Measurements from ENCODE around the gene TMC7. TPM values are rescaled to one million over a fixed set of nuclear protein-coding genes. Genes with fewer than 3 reads are reported as not detected.
A peak's percentile ranks its signal among the peaks of the same experiment; 100 is the strongest.

Gene TMC7
- total and polyA plus RNA-seq, 2 of the 13 experiments (the other 11 are each of a cell fraction or from before 2014, with no cell fraction given), result 1.2 to 5.1 TPM

DNA sequence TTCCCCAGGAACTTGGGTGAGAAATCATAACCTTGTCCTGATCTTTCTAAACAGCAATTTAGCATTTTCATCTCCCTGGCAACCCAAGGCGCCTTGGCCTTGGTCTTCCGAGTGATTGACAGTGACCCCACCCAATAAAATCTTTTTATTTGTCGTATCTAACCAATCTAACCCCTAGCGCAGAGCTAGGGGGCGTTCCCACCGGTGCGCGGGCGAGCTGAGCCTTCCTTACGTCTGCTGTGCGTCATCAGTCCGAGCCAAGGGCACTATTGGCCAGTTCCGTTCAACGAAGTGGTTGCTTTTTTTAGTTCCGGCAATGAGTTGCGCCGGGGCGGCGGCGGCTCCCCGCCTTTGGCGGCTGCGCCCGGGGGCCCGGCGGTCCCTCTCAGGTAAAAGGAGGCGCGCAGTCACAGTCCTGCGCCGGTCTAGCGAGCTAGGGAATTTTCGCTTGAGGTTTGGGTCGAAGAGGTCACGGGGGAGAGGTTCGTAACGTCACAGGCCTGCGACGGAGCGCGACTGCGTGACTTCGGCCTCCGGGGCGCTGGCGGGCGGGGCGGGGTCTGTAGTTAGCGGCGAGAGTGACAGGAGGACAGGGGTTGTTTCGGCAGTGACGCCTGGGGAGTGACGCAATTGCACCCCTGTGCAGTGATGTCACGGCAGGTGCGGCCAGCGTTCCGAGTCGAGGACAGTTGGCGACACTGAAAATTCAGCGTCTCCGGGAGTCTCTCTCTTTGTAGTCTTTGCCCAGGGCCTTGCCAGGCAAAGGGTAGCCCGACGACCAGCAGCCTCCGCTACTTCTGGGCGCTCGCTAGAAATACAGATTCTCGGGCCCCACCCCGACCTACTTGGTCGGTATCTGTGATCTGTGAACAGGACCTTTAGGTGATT lies 83.9 kb downstream of the TMC7 start, which contains the start of gene COQ7 (continued):
- TF ChIP-seq, protein P1, sequence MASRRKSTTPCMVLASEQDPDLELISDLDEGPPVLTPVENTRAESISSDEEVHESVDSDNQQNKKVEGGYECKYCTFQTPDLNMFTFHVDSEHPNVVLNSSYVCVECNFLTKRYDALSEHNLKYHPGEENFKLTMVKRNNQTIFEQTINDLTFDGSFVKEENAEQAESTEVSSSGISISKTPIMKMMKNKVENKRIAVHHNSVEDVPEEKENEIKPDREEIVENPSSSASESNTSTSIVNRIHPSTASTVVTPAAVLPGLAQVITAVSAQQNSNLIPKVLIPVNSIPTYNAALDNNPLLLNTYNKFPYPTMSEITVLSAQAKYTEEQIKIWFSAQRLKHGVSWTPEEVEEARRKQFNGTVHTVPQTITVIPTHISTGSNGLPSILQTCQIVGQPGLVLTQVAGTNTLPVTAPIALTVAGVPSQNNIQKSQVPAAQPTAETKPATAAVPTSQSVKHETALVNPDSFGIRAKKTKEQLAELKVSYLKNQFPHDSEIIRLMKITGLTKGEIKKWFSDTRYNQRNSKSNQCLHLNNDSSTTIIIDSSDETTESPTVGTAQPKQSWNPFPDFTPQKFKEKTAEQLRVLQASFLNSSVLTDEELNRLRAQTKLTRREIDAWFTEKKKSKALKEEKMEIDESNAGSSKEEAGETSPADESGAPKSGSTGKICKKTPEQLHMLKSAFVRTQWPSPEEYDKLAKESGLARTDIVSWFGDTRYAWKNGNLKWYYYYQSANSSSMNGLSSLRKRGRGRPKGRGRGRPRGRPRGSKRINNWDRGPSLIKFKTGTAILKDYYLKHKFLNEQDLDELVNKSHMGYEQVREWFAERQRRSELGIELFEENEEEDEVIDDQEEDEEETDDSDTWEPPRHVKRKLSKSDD (CRISPR knock-in tag; IDR thresholded peaks at IDR 0.05; ENCODE audit: low read depth), result peak; percentile 100
- TF ChIP-seq MEIS1 (CRISPR knock-in tag; IDR thresholded peaks at IDR 0.05; ENCODE audit: borderline replicate concordance), result peak; percentile 95
- no peak for TF ChIP-seq ZNF75D (CRISPR knock-in tag; IDR thresholded peaks at IDR 0.05; ENCODE audit: borderline replicate concordance)
- no peak for TF ChIP-seq HNRNPH1 (optimal IDR thresholded peaks at IDR 0.05; ENCODE audit: low read depth, low read length)
- TF ChIP-seq ZNF776 (CRISPR knock-in tag; IDR thresholded peaks at IDR 0.05), result peak; percentile 41; the same call in 1 of the 2 replicates
- TF ChIP-seq ZNF230 (CRISPR knock-in tag; IDR thresholded peaks at IDR 0.05), result peak; percentile 84; the same call in 1 of the 2 replicates
- TF ChIP-seq ZNF598 (CRISPR knock-in tag; IDR thresholded peaks at IDR 0.05; ENCODE audit: borderline replicate concordance), result peak; percentile 97
- TF ChIP-seq ZNF543 (CRISPR knock-in tag; IDR thresholded peaks at IDR 0.05), result 0 out of 2 replicates have a peak, but pooled peaks have one; percentile 27
- TF ChIP-seq, protein P2, sequence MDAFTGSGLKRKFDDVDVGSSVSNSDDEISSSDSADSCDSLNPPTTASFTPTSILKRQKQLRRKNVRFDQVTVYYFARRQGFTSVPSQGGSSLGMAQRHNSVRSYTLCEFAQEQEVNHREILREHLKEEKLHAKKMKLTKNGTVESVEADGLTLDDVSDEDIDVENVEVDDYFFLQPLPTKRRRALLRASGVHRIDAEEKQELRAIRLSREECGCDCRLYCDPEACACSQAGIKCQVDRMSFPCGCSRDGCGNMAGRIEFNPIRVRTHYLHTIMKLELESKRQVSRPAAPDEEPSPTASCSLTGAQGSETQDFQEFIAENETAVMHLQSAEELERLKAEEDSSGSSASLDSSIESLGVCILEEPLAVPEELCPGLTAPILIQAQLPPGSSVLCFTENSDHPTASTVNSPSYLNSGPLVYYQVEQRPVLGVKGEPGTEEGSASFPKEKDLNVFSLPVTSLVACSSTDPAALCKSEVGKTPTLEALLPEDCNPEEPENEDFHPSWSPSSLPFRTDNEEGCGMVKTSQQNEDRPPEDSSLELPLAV (CRISPR knock-in tag; conservative IDR thresholded peaks at IDR 0.05; ENCODE audit: low read depth), result no peak
- TF ChIP-seq, protein P3, sequence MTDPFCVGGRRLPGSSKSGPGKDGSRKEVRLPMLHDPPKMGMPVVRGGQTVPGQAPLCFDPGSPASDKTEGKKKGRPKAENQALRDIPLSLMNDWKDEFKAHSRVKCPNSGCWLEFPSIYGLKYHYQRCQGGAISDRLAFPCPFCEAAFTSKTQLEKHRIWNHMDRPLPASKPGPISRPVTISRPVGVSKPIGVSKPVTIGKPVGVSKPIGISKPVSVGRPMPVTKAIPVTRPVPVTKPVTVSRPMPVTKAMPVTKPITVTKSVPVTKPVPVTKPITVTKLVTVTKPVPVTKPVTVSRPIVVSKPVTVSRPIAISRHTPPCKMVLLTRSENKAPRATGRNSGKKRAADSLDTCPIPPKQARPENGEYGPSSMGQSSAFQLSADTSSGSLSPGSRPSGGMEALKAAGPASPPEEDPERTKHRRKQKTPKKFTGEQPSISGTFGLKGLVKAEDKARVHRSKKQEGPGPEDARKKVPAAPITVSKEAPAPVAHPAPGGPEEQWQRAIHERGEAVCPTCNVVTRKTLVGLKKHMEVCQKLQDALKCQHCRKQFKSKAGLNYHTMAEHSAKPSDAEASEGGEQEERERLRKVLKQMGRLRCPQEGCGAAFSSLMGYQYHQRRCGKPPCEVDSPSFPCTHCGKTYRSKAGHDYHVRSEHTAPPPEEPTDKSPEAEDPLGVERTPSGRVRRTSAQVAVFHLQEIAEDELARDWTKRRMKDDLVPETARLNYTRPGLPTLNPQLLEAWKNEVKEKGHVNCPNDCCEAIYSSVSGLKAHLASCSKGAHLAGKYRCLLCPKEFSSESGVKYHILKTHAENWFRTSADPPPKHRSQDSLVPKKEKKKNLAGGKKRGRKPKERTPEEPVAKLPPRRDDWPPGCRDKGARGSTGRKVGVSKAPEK (CRISPR knock-in tag; IDR thresholded peaks at IDR 0.05; ENCODE audit: borderline replicate concordance), result 0 out of 2 replicates have a peak, but pooled peaks have one; percentile 49
- TF ChIP-seq HMG20B (CRISPR knock-in tag; conservative IDR thresholded peaks at IDR 0.05), result no peak; the same call in 1 of the 2 replicates
- no peak; the same call in 1 of the 2 replicates for TF ChIP-seq CCDC6 (CRISPR knock-in tag; IDR thresholded peaks at IDR 0.05)
- TF ChIP-seq IKZF4 (CRISPR knock-in tag; IDR thresholded peaks at IDR 0.05; ENCODE audit: borderline replicate concordance, low read depth, not compliant biosample characterization), result peak; percentile 68
- TF ChIP-seq, protein P4, sequence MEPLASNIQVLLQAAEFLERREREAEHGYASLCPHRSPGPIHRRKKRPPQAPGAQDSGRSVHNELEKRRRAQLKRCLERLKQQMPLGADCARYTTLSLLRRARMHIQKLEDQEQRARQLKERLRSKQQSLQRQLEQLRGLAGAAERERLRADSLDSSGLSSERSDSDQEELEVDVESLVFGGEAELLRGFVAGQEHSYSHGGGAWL (CRISPR knock-in tag; IDR thresholded peaks at IDR 0.05), result no peak; the same call in 1 of the 2 replicates
- peak; percentile 99 for TF ChIP-seq ZNF350 (CRISPR knock-in tag; IDR thresholded peaks at IDR 0.05; ENCODE audit: borderline replicate concordance, low read depth)
- no peak for TF ChIP-seq ZNF530 (CRISPR knock-in tag; IDR thresholded peaks at IDR 0.05; ENCODE audit: low read depth)
- TF ChIP-seq ZC3H4 (CRISPR knock-in tag; IDR thresholded peaks at IDR 0.05; ENCODE audit: borderline replicate concordance), result peak; percentile 72; the same call in 1 of the 2 replicates
- TF ChIP-seq PPARG (CRISPR knock-in tag; conservative IDR thresholded peaks at IDR 0.05), result peak; percentile 70
- peak; percentile 95 for TF ChIP-seq SPEN (CRISPR knock-in tag; IDR thresholded peaks at IDR 0.05; ENCODE audit: low read depth)
- TF ChIP-seq JARID2 (CRISPR knock-in tag; IDR thresholded peaks at IDR 0.05; ENCODE audit: insufficient replicate concordance), result peak; percentile 1
